Activated CD8-positive, alpha-beta memory T cell treated with anti-CD3 and anti-CD28 coated beads, Interleukin-2, amount 50 U/mL, for 24 hours (primary cell): ENCODE data around the gene BRD3OS.
"Not testable (repeated sequence)": the region's sequence is repeated elsewhere in the genome, so short reads cannot be mapped to it uniquely, and the experiment has no call there.

Source experiments
- DNase-seq: peaks from one replicate; pipeline ENCODE4 v3.0.0-alpha.2; 2020; ENCODE audit errors: extremely low read depth

The BRD3OS gene

DNA sequence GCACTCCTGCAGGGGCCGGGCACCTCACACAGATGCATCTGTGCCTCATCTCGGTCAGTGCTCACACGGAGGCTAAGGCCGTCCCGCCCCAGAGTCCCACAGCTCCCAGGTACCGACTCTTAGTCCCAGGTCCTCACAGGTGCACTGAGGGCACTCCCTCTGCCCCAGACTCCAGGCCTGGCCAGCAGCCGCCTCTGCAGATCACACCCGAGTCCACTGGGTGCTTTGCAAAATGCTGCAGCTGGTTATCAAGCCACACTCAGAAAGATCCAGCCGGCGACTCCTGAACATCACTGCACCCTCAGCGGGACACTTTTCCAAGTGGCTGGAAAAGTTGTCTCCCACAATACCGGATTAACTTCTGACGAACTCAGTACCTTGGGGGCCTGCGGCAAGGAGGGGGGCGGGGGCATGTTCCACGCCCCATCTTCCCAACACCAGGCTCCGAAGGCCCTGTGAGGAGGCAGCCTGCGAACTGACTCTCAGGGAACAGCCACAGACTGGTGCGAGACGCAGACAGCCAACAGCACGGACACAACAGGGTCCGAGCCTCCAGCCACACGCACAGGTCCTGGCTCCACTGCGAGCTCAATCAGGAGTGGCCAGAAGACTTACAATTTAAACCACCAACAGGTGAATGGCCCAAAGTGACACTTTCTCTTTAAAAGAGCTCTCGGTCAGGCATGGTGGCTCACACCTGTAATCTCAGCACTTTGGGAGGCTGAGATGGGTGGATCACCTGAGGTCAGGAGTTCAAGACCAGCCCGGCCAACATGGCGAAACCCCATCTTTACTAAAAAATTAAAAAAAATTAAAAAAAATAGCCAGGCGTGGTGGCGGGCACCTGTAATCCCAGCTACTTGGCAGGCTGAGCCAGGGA is 38.5 kb downstream of the BRD3OS start:
- no peak for DNase-seq

GRCh38 chr9:134064711-134065110 is 39.4 kb downstream of the BRD3OS start:
- DNase-seq = no peak

- DNase-seq = no peak
Measured at GRCh38 chr9:134065612-134066419, 40.5 kb downstream of the BRD3OS start.

DNA sequence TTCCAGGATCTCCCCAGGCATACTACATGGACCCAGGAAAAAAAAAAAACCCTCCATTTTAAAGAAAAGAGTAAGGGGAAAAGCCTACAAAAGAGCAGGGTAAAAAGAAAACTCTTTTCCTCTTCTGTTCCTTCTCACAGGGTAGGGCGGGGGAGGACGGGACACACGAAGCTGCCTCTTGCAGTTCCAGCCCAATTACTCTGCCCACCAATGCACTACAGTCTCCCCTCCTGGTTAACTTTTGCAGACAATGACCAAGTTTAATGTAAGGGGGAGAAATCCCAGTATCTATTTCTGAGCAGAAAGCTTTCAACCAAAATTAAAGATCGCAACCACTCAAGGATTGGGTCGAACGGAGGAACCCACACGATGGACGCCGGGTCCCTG is 41.2 kb downstream of the BRD3OS start:
- DNase-seq = no peak

GRCh38 chr9:134066913-134067851 is 41.9 kb downstream of the BRD3OS start:
- no peak for DNase-seq

- DNase-seq = no peak
Measured at GRCh38 chr9:134067904-134068743, 42.8 kb downstream of the BRD3OS start, which contains the start of gene BRD3. BRD3 (minus strand) TSS chr9:134068026; CDS start chr9:134053477, 14,549 bp downstream.

GRCh38 chr9:134068744-134069479 is 43.6 kb downstream of the BRD3OS start:
- DNase-seq = no peak

GRCh38 chr9:134069480-134070399 is 44.5 kb downstream of the BRD3OS start:
- DNase-seq = no peak

DNA sequence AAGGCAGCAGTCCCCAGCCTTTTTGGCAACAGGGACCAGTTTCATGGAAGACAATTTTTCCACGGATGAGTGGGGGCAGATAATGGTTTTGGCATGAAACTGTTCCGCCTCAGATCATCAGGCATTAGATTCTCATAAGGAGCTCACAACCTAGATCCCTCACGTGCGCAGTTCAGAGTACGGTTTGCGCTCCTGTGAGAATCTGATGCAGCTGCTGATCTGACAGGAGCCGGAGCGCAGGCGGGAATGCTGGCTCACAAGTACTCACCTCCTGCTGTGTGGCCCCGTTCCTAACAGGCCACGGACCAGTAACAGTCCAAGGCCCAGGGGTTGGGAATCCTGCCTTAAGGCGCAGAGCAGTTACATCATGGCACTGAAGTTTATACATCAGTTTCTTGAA is 45.9 kb downstream of the BRD3OS start:
- DNase-seq = no peak

DNA sequence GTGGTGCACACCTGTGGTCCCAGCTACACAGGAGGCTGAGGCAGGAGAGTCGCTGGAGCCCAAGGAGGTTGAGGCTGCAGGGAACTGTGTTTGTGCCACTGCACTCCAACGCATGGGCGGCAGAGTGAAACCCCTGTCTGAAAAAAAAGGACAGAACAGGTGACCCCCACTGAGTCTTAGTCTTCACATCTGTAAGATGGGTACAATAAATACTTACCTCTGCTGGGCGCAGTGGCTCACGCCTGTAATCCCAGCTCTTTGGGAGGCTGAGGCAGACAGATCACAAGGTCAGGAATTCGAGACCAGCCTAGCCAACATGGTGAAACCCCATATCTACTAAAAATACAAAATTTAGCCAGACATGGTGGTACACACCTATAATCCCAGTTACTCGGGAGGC is 47.4 kb downstream of the BRD3OS start:
- DNase-seq = not testable (repeated sequence)

- no peak for DNase-seq
Measured at GRCh38 chr9:134073500-134073899, 48.2 kb downstream of the BRD3OS start.

- DNase-seq = not testable (repeated sequence)
Measured at GRCh38 chr9:134075689-134076088, 50.4 kb downstream of the BRD3OS start.

GRCh38 chr9:134076644-134077043 is 51.4 kb downstream of the BRD3OS start:
- no peak for DNase-seq
